ENCODE results near the gene CHCHD1.
"Not testable (repeated sequence)": the region's sequence is repeated elsewhere in the genome, so short reads cannot be mapped to it uniquely, and the experiment has no call there.

CHCHD1 gene

GRCh38 chr10:73768881-73769280 is 13.0 kb upstream of the CHCHD1 start:
- DNase-seq (ENCODE audit: low read depth in 2 of 3, low spot score in 1 of 3), result peak in 1 of 3 donors; percentile 25

- DNase-seq (ENCODE audit: low read depth in 2 of 3, low spot score in 1 of 3), result no peak
These were observed 12.5 kb upstream of the CHCHD1 start for GRCh38 chr10:73769396-73769795.

- peak; percentile 17 to 77 (median 45) for DNase-seq (ENCODE audit: low read depth in 2 of 3, low spot score in 1 of 3)
These were observed 10.0 kb upstream of the CHCHD1 start for GRCh38 chr10:73771722-73772280.

GRCh38 chr10:73772281-73773151 is 9.3 kb upstream of the CHCHD1 start:
- DNase-seq (ENCODE audit: low read depth in 2 of 3, low spot score in 1 of 3), result peak; percentile 65 to 75 (median 66)

GRCh38 chr10:73773152-73773879 is 8.5 kb upstream of the CHCHD1 start:
- no peak for DNase-seq (ENCODE audit: low read depth in 2 of 3, low spot score in 1 of 3)

GRCh38 chr10:73774637-73775036 is 7.2 kb upstream of the CHCHD1 start:
- no peak for DNase-seq (ENCODE audit: low read depth in 2 of 3, low spot score in 1 of 3)

GRCh38 chr10:73779018-73779417 is 2.8 kb upstream of the CHCHD1 start:
- no peak for DNase-seq (ENCODE audit: low read depth in 2 of 3, low spot score in 1 of 3)

- no peak for DNase-seq (ENCODE audit: low read depth in 2 of 3, low spot score in 1 of 3)
These were observed 2.2 kb upstream of the CHCHD1 start for GRCh38 chr10:73779539-73780197.

- DNase-seq (ENCODE audit: low read depth in 2 of 3, low spot score in 1 of 3), result no peak
These were observed 1.5 kb upstream of the CHCHD1 start for GRCh38 chr10:73780301-73780700.

GRCh38 chr10:73780966-73781365 is 882 bp upstream of the CHCHD1 start:
- DNase-seq (ENCODE audit: low read depth in 2 of 3, low spot score in 1 of 3), result no peak

- no peak for DNase-seq (ENCODE audit: low read depth in 2 of 3, low spot score in 1 of 3)
These were observed 335 bp upstream of the CHCHD1 start for GRCh38 chr10:73781548-73781878.

- no peak for DNase-seq (ENCODE audit: low read depth in 2 of 3, low spot score in 1 of 3)
These were observed 869 bp downstream of the CHCHD1 start for GRCh38 chr10:73782749-73783085.

GRCh38 chr10:73785211-73785720 is 3.4 kb downstream of the CHCHD1 start, which contains the start of gene ZSWIM8:
Gene ZSWIM8, plus strand, starts transcription at chr10:73785606. Its CDS starts 273 bp downstream, at chr10:73785879.
- peak; percentile 69 to 80 (median 72) for DNase-seq (ENCODE audit: low read depth in 2 of 3, low spot score in 1 of 3)

- DNase-seq (ENCODE audit: low read depth in 2 of 3, low spot score in 1 of 3), result peak in 1 of 3 donors; percentile 16
These were observed 4.1 kb downstream of the CHCHD1 start for GRCh38 chr10:73785721-73786511.

GRCh38 chr10:73786512-73786885 is 4.7 kb downstream of the CHCHD1 start:
- no peak for DNase-seq (ENCODE audit: low read depth in 2 of 3, low spot score in 1 of 3)

- DNase-seq (ENCODE audit: low read depth in 2 of 3, low spot score in 1 of 3), result not testable (repeated sequence)
These were observed 5.4 kb downstream of the CHCHD1 start for GRCh38 chr10:73787031-73787800.

- DNase-seq (ENCODE audit: low read depth in 2 of 3, low spot score in 1 of 3), result no peak
These were observed 7.2 kb downstream of the CHCHD1 start for GRCh38 chr10:73788864-73789658.

GRCh38 chr10:73789659-73790055 is 7.8 kb downstream of the CHCHD1 start:
- DNase-seq (ENCODE audit: low read depth in 2 of 3, low spot score in 1 of 3), result no peak
